GM10248 (cell line): ENCODE measurements around the gene LPGAT1.

ENCODE experiments used
- CTCF ChIA-PET: fragments of 300-600 bp; sonication (Branson Sonifier 250); formaldehyde crosslinking; extraction: SDS; loops from one replicate; lab custom pipeline; 2021; ENCODE audit warnings: antibody characterized with exemption; lab: Yijun Ruan, JAX
- POLR2A ChIA-PET: fragments of 350-650 bp; sonication (Branson Sonifier 250); formaldehyde crosslinking; extraction: SDS; loops from one replicate; lab custom pipeline; 2020; ENCODE audit warnings: antibody characterized with exemption; lab: Yijun Ruan, JAX
- DNase-seq: peaks from one replicate; pipeline ENCODE4 v3.0.0; 2012; ENCODE audit errors: extremely low spot score
- TF ChIP-seq, protein P1 (sequence below): IDR thresholded peaks from 2 replicates; pipeline ENCODE4 v1.5.1; 2012; ENCODE audit warnings: mild to moderate bottlenecking, low read depth; ENCODE audit errors: extremely low read depth, missing control alignments, control extremely low read depth

Gene LPGAT1

DNA sequence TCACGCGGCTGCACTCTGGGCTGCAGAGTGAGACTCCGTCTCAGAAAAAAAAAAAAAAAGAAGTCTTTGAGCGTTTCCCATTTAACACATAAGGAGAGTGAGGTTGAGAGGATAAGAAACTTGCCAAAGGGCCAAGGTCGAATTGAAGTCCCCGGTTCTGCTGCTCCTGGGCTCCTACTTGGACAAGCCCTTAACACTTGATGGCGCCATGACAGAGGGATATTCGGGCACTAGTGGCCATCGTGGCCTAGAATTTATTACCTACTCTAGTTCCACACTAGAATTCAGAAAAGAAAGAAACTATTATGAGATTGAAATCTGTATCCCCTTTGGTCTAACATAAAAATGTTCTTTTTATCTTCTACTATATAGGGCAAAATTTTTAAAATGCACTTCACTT lies 89.4 kb downstream of the LPGAT1 start:
- CTCF ChIA-PET, result interaction anchor here (1.1 to 2.9 kb wide), 4 partner anchors 13 to 43 kb away, joined by 3 to 15 read pairs (median 8); no protein-coding TSS in a partner anchor
- DNase-seq, result no peak
- TF ChIP-seq, protein P1, sequence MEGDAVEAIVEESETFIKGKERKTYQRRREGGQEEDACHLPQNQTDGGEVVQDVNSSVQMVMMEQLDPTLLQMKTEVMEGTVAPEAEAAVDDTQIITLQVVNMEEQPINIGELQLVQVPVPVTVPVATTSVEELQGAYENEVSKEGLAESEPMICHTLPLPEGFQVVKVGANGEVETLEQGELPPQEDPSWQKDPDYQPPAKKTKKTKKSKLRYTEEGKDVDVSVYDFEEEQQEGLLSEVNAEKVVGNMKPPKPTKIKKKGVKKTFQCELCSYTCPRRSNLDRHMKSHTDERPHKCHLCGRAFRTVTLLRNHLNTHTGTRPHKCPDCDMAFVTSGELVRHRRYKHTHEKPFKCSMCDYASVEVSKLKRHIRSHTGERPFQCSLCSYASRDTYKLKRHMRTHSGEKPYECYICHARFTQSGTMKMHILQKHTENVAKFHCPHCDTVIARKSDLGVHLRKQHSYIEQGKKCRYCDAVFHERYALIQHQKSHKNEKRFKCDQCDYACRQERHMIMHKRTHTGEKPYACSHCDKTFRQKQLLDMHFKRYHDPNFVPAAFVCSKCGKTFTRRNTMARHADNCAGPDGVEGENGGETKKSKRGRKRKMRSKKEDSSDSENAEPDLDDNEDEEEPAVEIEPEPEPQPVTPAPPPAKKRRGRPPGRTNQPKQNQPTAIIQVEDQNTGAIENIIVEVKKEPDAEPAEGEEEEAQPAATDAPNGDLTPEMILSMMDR, result no peak
- POLR2A ChIA-PET, result no interaction called here

DNA sequence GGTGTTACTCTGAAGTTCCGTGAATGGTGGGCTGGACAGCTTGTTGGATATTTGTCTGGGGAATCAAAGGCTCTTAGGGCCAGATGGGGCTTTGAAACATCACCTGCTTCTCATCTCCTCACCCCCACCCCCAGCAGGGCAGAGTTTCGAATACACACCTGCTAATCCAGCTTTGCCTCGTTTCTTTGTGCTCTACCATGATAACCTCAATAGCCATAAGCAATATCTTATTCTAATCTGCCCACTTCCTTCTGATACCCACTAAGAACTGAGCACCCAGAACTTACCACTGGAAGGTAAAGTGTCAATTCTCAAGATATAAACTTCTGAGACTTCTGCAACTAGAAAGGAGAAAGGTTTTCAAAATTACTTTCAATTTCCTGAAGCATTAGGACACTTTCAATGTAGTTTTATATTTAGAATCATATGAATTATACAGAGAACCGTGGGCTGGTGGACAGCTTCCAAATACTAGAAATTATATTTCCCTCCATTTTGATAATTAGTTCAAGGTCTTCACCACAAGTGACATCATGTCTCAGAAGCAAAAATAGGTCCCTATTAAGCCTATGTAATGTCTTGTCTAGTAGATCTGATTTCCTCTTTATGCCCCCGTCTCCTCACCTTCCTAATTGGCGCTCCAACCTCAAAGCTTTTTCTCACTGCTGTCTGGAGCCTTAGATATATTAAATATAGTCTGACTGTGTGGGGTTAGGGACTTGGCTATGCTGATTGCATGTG lies 90.7 kb downstream of the LPGAT1 start:
- ChIA-PET POLR2A (no interaction called here), CTCF (interaction anchor here (0.8 to 2.9 kb wide), 7 partner anchors 10 to 295 kb away, joined by 3 to 15 read pairs (median 4); partner anchors contain the start of genes DTL and INTS7)
- DNase-seq, result peak; percentile 41
- TF ChIP-seq, protein P1, result no peak

DNA sequence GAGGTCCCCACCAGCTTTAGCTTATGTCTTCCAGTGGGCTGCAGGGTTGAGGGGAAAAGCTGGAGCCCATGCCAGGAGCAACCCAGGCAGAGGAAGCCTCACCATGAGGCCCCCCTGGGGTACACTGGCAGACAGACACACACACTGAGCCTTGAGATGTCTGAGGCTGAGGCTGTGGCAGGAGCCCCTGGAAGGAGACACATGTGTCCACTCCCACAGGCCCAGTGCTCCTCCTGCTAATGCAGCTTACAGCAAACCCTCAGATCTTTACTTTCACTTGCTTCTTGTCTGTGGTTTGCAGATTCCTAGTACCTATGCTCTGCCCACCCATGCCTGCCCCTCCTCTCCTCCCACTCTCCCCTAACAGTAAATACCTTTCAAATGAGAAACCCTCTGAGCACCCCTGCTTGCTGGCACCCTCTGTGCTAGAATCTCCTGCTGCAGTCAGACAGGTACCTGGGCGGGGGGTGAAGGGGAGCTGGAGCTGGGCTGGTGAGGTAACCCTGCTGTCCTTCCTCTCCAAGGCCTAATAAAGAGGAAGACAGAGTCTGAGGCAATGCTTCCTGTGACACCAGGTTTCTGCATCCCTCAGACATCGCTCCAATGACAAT lies 91.8 kb downstream of the LPGAT1 start:
- DNase-seq, result peak; percentile 51
- CTCF ChIA-PET, result interaction anchor here (0.8 to 2.9 kb wide), 6 partner anchors 9 to 296 kb away, joined by 3 to 15 read pairs (median 4); partner anchors contain the start of genes DTL and INTS7
- POLR2A ChIA-PET, result no interaction called here
- TF ChIP-seq, protein P1, result no peak

DNA sequence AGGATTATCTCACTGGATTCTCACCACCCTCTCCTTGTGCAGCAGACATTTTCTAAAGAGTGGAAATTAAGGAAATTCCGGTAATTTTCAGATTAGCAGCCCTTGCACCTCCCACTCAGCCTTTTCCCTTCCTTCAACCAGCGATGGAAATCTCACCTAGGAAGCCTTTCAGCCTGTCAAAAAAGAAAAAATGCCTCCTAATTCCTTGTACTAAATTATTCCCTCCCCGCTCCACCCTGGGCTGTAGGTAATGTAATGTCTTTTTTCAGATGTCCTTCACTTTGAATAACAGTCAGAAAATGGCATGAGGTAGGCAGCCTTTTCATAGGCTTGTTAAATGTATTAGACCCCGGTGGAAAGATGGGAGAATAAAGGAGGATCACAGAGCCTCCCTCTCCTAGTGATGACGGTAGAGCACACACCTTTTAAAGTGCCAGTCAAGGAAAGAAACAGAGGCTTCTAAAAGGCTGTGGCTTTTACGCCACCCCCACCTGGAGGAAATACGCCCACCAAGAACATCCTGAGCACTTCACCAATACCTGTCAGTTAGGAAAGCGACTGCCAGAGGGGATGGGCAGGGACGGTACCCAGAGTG lies 92.4 kb downstream of the LPGAT1 start:
- no peak for DNase-seq
- POLR2A ChIA-PET, result no interaction called here

DNA sequence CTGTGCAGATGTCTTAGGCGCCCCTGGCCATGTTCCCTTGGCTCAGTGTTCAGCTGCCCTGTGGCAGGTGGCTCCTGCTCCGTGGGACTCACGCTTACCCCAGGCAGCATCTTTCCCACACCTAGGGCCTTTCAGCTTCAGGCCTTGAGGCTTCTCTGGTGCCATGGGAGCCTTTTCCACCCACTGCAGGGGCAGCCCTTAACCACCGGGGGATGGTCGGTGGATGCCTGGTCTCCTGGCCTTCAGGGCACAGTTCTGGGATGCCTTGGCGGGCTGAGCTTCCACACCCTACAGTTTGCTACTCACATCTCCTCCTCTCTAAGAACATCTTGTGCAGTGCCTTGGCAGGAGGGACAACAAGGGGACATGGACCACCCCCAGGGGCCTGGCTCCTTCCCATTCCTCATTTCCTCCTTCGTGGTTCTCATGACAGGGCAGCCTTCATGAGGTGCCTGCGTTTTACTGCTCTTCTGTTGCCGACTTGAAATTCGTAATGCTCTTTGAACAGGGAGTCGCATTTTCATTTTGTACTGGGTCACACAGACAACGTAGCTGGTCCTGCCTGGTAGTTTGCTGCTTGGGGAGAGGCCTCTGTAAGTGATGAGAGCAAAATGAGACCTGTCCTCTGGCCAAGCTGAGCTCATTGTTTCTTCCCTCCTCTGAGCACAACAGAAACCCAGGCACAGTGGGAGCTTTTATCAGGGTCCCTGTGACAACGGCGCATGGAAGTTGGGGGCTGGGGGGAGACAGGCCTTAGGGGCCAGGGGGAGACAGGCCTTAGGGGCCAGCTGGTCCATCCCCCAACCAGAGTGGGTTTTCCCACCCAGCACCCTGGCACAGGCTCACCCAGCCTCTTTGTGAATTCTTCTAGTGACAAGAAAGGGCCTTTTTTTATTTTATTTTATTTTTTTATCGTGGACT lies 93.2 kb downstream of the LPGAT1 start:
- ChIA-PET CTCF (interaction anchor here (1.2 to 4.5 kb wide), 3 partner anchors 14 to 719 kb away, joined by 4 to 16 read pairs (median 8); no protein-coding TSS in a partner anchor), POLR2A (no interaction called here)
- no peak for DNase-seq
- TF ChIP-seq, protein P1, result no peak

More for the DNA sequence above, 92.4 kb downstream of the LPGAT1 start:
- CTCF ChIA-PET, result interaction anchor here (1.2 to 2.9 kb wide), 4 partner anchors 12 to 297 kb away, joined by 3 to 15 read pairs (median 6); partner anchors contain the start of genes DTL and INTS7
- TF ChIP-seq, protein P1, result no peak
